Stomach (tissue), 9 donors: Measurements from ENCODE around the gene FAS. TPM values are rescaled to one million over a fixed set of nuclear protein-coding genes. Genes with fewer than 3 reads are reported as not detected.

Experiments used
- DNase-seq, 2 donors: peaks; one replicate each; pipeline versions ENCODE4 v3.0.0 to v3.0.0-alpha.2; 2013 to 2019
- H3K27ac ChIP-seq, 5 donors: fragments of 200-600 bp in 4 of 5; sonication (generic) in 4 of 5; one replicate each; pipeline ENCODE4 v1.5.1; 2013 to 2019; ENCODE audit warnings: mild to moderate bottlenecking in 1 of 5, moderate library complexity in 1 of 5
- H3K27me3 ChIP-seq, 3 donors: fragments of 200-600 bp; sonication (generic); one replicate each; pipeline ENCODE4 v1.5.1; 2017 to 2019; ENCODE audit warnings: mixed run types in 1 of 3
- H3K36me3 ChIP-seq, 4 donors: fragments of 200-600 bp; sonication (generic); 1 replicate in 3 of 4; 2 replicates in 1 of 4; pipeline ENCODE4 v1.5.1; 2016 to 2019
- H3K4me1 ChIP-seq, 4 donors: fragments of 200-600 bp; sonication (generic); one replicate each; pipeline ENCODE4 v1.5.1; 2016 to 2019
- H3K4me3 ChIP-seq, 4 donors: fragments of 200-600 bp; sonication (generic) in 3 of 4; one replicate each; pipeline ENCODE4 v1.5.1; 2016 to 2019; ENCODE audit warnings: mild to moderate bottlenecking in 1 of 4
- H3K9me3 ChIP-seq, 4 donors: fragments of 200-600 bp; sonication (generic); one replicate each; pipeline ENCODE4 v1.5.1; 2016 to 2019
- EP300 ChIP-seq: sonication (generic); formaldehyde crosslinking; IDR thresholded peaks from one replicate; pipeline ENCODE4 v1.6.1; 2017; ENCODE audit warnings: antibody characterized with exemption
- POLR2A ChIP-seq, 4 donors: fragments of 450-650 bp; IDR thresholded peaks; one replicate each; pipeline ENCODE4 v1.6.1; 2016; ENCODE audit warnings: antibody characterized with exemption in 4 of 4, control low read depth in 2 of 4, mild to moderate bottlenecking in 1 of 4, moderate library complexity in 1 of 4
- POLR2AphosphoS5 ChIP-seq, 3 donors: sonication (generic); formaldehyde crosslinking; IDR thresholded peaks; one replicate each; pipeline ENCODE4 v1.6.1; 2016; ENCODE audit warnings: antibody characterized with exemption in 3 of 3
- WGBS, 5 donors: extraction: QIAGEN DNeasy Blood & Tissue Kit in 3 of 5; methylation state at CpG; one replicate each; pipeline versions ENCODE4 v1.1.5 to v1.1.7; 2013 to 2018; 5-methylcytosine and 5-hydroxymethylcytosine counted together
- intact Hi-C: fragments of 100-400 bp; cut with DNase I; formaldehyde crosslinking; loops from one replicate; pipeline ENCODE4 v1.15.1; 2023; ENCODE audit warnings: low total_unique reads
- polyA plus RNA-seq, 3 donors: library from polyadenylated mRNA; stranded (reverse); fragments of 200-250 nt; gene quantifications; one replicate each; pipeline ENCODE4 v1.2.3, GENCODE V29; 2013
- total RNA-seq, 5 donors: library from RNA; depleted of rRNA; stranded (reverse); fragments of >200 nt; gene quantifications; one replicate each; pipeline versions ENCODE4 v1.1.0 to v1.2.3, GENCODE V29; 2014 to 2016
- TF ChIP-seq, protein P1 (sequence below), 7 experiments: fragments of 450-650 bp in 4 of 7; fragments of 200-600 bp in 3 of 7; sonication (generic) in 3 of 7; IDR thresholded peaks; one replicate each; pipeline ENCODE4 v1.5.1; 2016 to 2019; ENCODE audit warnings: antibody characterized with exemption in 7 of 7, control low read depth in 2 of 7, mild to moderate bottlenecking in 1 of 7
- donor health status: healthy with polysubstance abuse.
- donor health status: Bipolar disorder and iron deficiency.
- donor health status: healthy.

Gene FAS
- total and polyA plus RNA-seq, 8 donors, result 5.0 to 107 (median 19.3) TPM; not detected in 1

DNA sequence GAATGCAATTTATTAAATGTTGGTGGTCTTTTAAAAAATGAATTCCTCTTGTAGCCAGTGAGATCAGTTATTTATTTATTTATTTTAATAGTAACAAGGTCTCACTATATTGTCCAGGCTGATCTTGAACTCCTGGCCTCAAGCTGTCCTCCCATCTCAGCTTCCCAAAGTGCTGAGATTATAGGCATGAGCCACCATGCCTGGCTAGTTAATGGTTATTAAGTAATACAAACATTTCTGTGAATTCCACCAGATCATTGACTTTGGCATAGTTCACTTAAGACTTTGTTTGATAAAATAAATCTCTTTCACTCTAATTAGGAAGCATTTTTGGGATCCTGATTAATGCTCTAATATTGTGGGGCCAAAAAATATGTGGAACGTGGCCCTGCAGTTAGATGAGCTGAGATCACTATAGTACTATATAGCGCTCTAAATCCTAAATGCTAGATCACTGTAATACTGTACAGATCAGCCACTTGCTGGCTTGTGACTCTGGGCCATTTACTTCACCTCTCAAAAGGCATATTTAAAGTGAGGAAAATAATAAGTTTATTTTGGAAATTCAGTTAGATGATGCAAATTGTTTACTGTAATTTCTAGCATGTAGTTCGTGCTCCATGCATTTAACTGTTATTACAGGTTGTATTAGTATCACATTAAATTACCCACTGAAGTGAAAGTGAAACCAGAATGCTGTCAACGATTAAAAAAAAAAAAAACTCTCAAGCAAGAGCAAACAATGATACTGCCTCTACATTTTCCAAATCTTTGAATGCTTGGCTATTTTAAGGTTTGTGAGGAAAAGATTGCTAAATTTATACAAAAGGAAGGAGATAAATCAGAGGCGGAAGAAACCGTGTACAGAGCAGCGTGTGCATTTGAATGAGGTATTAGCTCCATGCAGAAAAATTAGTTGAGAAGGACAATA, 15.9 kb upstream of the FAS start:
- peak in 1 of 2 donors; percentile 63 for DNase-seq
- intact Hi-C loops, result no loop called here
- peaks cover 0 to 51% (median 27%) of the 10 kb centered on the region in 4 donors for H3K4me1 ChIP-seq
- no peaks in the 10 kb centered on the region for H3K36me3 ChIP-seq
- H3K4me3 ChIP-seq, result peak overlapping the region; percentile 38 to 45 (median 41)
- H3K9me3 ChIP-seq, result no peaks in the 10 kb centered on the region
- peak overlapping the region in 4 of 5 donors; percentile 67 to 82 (median 76) for H3K27ac ChIP-seq
- TF ChIP-seq POLR2A (IDR thresholded peaks at IDR 0.05), result no peak
- no peaks in the 10 kb centered on the region for H3K27me3 ChIP-seq
- 3 to 10% (median 6%) methylated on average over 7 of the region's 7 CpGs for WGBS, 5 donors

DNA sequence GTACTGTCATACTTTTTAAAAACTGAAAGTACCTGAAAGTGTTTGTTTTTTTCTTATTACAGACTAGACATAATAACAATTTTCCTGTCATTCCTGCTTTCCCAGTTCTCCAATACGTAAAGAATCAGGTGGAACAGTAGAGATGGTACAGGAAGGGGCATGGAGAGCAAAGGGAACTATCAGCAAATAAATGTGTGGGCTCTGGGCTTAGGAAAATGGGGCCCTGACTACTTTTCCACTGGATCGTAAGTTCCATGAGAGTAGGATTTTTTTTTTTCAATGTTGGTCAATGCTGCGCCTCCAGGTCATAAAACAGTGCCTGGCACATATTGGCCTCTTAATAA, 15.2 kb upstream of the FAS start:
- Histone ChIP-seq H3K4me3 (peak overlapping the region; percentile 38 to 45 (median 41)), H3K27me3 (no peaks in the 10 kb centered on the region), H3K9me3 (no peaks in the 10 kb centered on the region), H3K27ac (peak overlapping the region in 4 of 5 donors; percentile 67 to 82 (median 76)), H3K36me3 (no peaks in the 10 kb centered on the region), H3K4me1 (peaks cover 0 to 57% (median 31%) of the 10 kb centered on the region in 4 donors)
- WGBS, 5 donors, result 37 to 51% (median 48%) methylated on average over 3 of the region's 3 CpGs
- TF ChIP-seq POLR2A (IDR thresholded peaks at IDR 0.05) (no peak), POLR2AphosphoS5 (IDR thresholded peaks at IDR 0.05) (no peak), EP300 (no peak)
- TF ChIP-seq, protein P1, sequence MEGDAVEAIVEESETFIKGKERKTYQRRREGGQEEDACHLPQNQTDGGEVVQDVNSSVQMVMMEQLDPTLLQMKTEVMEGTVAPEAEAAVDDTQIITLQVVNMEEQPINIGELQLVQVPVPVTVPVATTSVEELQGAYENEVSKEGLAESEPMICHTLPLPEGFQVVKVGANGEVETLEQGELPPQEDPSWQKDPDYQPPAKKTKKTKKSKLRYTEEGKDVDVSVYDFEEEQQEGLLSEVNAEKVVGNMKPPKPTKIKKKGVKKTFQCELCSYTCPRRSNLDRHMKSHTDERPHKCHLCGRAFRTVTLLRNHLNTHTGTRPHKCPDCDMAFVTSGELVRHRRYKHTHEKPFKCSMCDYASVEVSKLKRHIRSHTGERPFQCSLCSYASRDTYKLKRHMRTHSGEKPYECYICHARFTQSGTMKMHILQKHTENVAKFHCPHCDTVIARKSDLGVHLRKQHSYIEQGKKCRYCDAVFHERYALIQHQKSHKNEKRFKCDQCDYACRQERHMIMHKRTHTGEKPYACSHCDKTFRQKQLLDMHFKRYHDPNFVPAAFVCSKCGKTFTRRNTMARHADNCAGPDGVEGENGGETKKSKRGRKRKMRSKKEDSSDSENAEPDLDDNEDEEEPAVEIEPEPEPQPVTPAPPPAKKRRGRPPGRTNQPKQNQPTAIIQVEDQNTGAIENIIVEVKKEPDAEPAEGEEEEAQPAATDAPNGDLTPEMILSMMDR (IDR thresholded peaks at IDR 0.05), result no peak
- intact Hi-C loops, result no loop called here
- no peak for DNase-seq

DNA sequence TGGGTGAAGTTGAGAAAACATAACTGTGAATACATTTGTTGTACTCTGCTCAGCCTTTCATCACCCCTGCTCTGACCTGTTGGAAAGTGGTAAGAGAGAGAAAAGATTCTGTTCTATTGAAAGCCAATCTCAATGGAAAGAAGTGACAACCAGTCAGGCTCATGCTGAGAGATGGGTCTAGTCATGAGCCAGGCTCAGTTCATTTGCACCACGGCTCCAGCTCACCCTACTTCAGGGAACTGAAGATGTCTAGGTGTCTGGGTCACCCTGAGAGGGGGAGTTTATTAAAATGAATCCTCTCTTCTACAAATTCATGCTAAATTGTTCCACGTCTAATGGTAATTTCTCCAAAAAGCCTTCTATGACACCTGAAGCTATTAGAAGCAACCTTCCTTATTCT, 12.1 kb upstream of the FAS start:
- WGBS, 5 donors, result 80 to 97% (median 93%) methylated on average over 2 of the region's 2 CpGs

DNA sequence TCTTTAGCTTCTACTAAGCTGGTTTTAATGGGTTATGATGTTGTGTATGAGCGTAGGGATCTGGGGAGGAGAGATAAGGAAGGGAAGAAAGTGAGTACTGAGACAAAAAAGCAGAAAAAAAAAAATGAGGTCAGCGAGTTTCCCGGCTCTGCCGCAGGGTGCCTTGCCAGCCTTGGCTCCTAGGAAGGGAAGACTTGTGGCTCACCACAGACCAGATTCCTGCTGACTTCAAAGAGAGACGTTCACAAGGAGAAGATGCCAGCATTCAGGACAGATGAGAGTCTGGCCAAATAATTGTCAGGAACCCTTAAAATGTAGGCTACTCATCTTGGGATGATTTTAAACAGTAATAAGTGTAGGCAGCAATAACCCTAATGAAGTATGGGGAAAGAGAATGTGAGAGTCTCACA, 11.4 kb upstream of the FAS start:
- intact Hi-C loops, result no loop called here
- TF ChIP-seq, protein P1 (IDR thresholded peaks at IDR 0.05), result no peak
- peak in 1 of 3 donors; percentile 67 for TF ChIP-seq POLR2AphosphoS5 (IDR thresholded peaks at IDR 0.05)
- Histone ChIP-seq H3K36me3 (no peaks in the 10 kb centered on the region), H3K27me3 (no peaks in the 10 kb centered on the region), H3K9me3 (no peaks in the 10 kb centered on the region), H3K4me1 (peaks cover 0 to 68% (median 49%) of the 10 kb centered on the region in 4 donors), H3K4me3 (no peak overlapping the region), H3K27ac (peak overlapping the region; percentile 38 to 84 (median 74))
- WGBS, 5 donors, result 21 to 40% (median 25%) methylated on average over 5 of the region's 5 CpGs
- DNase-seq, result peak in 1 of 2 donors; percentile 52

More for the DNA sequence above, 12.1 kb upstream of the FAS start:
- H3K36me3 ChIP-seq, result no peaks in the 10 kb centered on the region
- intact Hi-C loops, result no loop called here
- no peak for DNase-seq
- no peaks in the 10 kb centered on the region for H3K9me3 ChIP-seq
- TF ChIP-seq POLR2AphosphoS5 (IDR thresholded peaks at IDR 0.05) (no peak), EP300 (no peak), POLR2A (IDR thresholded peaks at IDR 0.05) (no peak)
- TF ChIP-seq, protein P1 (IDR thresholded peaks at IDR 0.05), result no peak
- H3K27ac ChIP-seq, result peak overlapping the region in 4 of 5 donors; percentile 72 to 84 (median 75)
- peaks cover 0 to 68% (median 47%) of the 10 kb centered on the region in 4 donors for H3K4me1 ChIP-seq
- H3K27me3 ChIP-seq, result no peaks in the 10 kb centered on the region
- no peak overlapping the region for H3K4me3 ChIP-seq
